KOPT-K1 (cell line): Measurements from ENCODE around the gene NRIP2.

Experiments used
- H3K27ac ChIP-seq: fragments of 200-600 bp; sonication (generic); 2 replicates; pipeline ENCODE4 v1.5.1; 2016; ENCODE audit warnings: antibody characterized with exemption, mild to moderate bottlenecking, low read depth, low read length; ENCODE audit not compliant: poor library complexity, severe bottlenecking
- H3K36me3 ChIP-seq: fragments of 200-600 bp; sonication (generic); 2 replicates; pipeline ENCODE4 v1.5.1; 2017; ENCODE audit warnings: antibody characterized with exemption, mild to moderate bottlenecking, low read length, moderate library complexity; ENCODE audit not compliant: insufficient read depth
- H3K9me3 ChIP-seq: fragments of 200-600 bp; sonication (generic); 2 replicates; pipeline ENCODE4 v1.5.1; 2017; ENCODE audit warnings: antibody characterized with exemption, low read length, mild to moderate bottlenecking; ENCODE audit not compliant: insufficient read depth, poor library complexity, severe bottlenecking

NRIP2 gene

GRCh38 chr12:2803635-2804392 lies 31.0 kb downstream of the NRIP2 start:
- Histone ChIP-seq H3K27ac (no peak overlapping the region), H3K36me3 (peaks cover 87% of the 10 kb centered on the region), H3K9me3 (no peaks in the 10 kb centered on the region)

GRCh38 chr12:2801044-2801783 lies 33.6 kb downstream of the NRIP2 start:
- peaks cover 100% of the 10 kb centered on the region for H3K36me3 ChIP-seq
- no peak overlapping the region for H3K27ac ChIP-seq
- H3K9me3 ChIP-seq = no peaks in the 10 kb centered on the region

GRCh38 chr12:2800046-2800570 lies 34.7 kb downstream of the NRIP2 start:
- peaks cover 92% of the 10 kb centered on the region for H3K36me3 ChIP-seq
- no peaks in the 10 kb centered on the region for H3K9me3 ChIP-seq
- H3K27ac ChIP-seq = no peak overlapping the region

GRCh38 chr12:2797721-2798418 lies 37.0 kb downstream of the NRIP2 start:
- Histone ChIP-seq H3K27ac (no peak overlapping the region), H3K9me3 (no peaks in the 10 kb centered on the region), H3K36me3 (peaks cover 69% of the 10 kb centered on the region)

GRCh38 chr12:2796187-2796666 lies 38.6 kb downstream of the NRIP2 start:
- Histone ChIP-seq H3K27ac (peak overlapping the region; percentile 64), H3K9me3 (no peaks in the 10 kb centered on the region), H3K36me3 (peaks cover 53% of the 10 kb centered on the region)

- Histone ChIP-seq H3K36me3 (peaks cover 46% of the 10 kb centered on the region), H3K9me3 (no peaks in the 10 kb centered on the region), H3K27ac (peak overlapping the region; percentile 64)
Measured at GRCh38 chr12:2795291-2796186, 39.3 kb downstream of the NRIP2 start.

GRCh38 chr12:2794736-2795289 lies 40.0 kb downstream of the NRIP2 start, which contains the start of gene FKBP4:
TSS of gene FKBP4 (plus strand) at chr12:2794970. CDS start at chr12:2795140, 170 bp downstream.
- H3K36me3 ChIP-seq = peaks cover 39% of the 10 kb centered on the region
- peak within 1 kb of the TSS; percentile 64 for H3K27ac ChIP-seq
- H3K9me3 ChIP-seq = no peaks in the 10 kb centered on the region

- H3K9me3 ChIP-seq = no peaks in the 10 kb centered on the region
- H3K36me3 ChIP-seq = peaks cover 33% of the 10 kb centered on the region
- no peak overlapping the region for H3K27ac ChIP-seq
Measured at GRCh38 chr12:2794191-2794735, 40.6 kb downstream of the NRIP2 start.

- Histone ChIP-seq H3K9me3 (no peaks in the 10 kb centered on the region), H3K36me3 (peaks cover 26% of the 10 kb centered on the region), H3K27ac (no peak overlapping the region)
Measured at GRCh38 chr12:2793561-2793960, 41.3 kb downstream of the NRIP2 start.

GRCh38 chr12:2792671-2793500 lies 41.9 kb downstream of the NRIP2 start:
- Histone ChIP-seq H3K9me3 (no peaks in the 10 kb centered on the region), H3K27ac (no peak overlapping the region), H3K36me3 (peaks cover 19% of the 10 kb centered on the region)

GRCh38 chr12:2791089-2791488 lies 43.7 kb downstream of the NRIP2 start:
- no peaks in the 10 kb centered on the region for H3K9me3 ChIP-seq
- H3K27ac ChIP-seq = no peak overlapping the region
- peaks cover 1% of the 10 kb centered on the region; the same call in 1 of the 2 replicates for H3K36me3 ChIP-seq

GRCh38 chr12:2785017-2785416 lies 49.8 kb downstream of the NRIP2 start:
- Histone ChIP-seq H3K27ac (no peak overlapping the region), H3K9me3 (no peaks in the 10 kb centered on the region), H3K36me3 (no peaks in the 10 kb centered on the region)
